NK-92 (cell line): ENCODE measurements around the gene ZFAND3.
"Not testable (repeated sequence)": the region's sequence is repeated elsewhere in the genome, so short reads cannot be mapped to it uniquely, and the experiment has no call there.

Experiments used
- DNase-seq: peaks from one replicate; lab custom pipeline; 2025; ENCODE audit not compliant: unreplicated experiment; lab: John Stamatoyannopoulos, UW

Gene ZFAND3

DNA sequence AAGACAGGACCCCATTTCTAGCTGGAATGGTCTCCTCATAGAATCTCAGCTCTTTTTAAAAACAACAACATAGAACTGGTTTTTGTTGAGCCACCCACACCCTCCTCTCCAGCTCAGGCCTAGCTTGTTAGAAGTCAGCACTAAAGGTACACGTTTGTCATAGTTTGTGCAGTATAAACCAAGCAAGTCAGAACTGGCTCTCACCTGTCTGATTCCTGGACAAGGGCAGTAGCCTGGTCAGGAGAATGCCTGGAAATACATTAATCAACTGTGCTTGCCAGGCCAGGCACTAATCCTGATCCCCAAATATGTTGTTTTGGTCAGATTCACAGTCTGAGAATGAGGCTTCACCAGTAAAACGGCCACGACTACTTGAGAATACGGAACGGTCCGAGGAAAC, 296.7 kb downstream of the ZFAND3 start:
- DNase-seq, result no peak

DNA sequence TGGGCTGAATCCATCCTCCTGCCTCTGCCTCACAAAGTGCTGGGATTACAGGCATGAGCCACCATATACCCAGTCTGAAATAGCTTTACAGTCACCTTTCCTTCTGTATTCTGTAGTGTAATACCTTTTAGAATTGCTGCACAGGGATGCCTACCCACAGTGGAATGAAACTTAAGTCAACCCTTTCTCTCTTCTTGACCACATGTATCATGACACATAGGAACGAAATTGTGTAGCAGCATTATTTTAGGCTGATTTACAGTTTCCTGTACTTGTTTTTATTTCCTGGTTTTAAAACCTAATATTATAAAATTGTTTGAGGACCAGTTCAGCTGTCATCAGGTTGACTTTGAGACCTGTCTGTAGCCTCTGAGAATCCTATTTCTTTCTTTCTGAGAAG, 297.8 kb downstream of the ZFAND3 start:
- DNase-seq, result no peak

DNA sequence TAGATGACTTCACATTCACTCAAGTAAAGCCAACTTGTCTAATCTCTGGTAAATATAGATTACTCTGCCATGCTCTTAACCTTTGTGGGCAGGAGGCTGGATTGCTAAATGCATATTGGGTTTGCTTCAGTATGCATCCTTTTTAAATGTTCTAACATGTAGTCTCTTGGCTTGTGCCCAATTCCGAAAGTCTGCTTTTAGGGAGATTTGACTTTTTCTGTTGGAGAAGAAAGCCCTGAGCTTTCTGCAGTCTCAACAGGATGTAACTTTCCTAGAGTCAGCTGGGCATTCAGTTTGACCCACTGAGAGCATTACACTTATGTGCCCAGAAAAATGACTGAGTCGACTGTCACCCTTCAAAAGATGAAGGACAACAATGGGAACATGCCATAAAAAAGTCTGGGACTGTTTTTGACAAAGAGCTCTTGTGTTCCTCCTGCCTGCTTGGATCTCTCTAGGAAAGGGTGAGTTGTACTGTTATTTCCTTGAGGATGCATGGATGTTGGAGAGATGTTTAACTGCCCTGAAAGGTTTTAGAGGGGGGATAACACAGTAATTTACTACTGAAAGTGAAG, 299.4 kb downstream of the ZFAND3 start:
- DNase-seq, result no peak

DNA sequence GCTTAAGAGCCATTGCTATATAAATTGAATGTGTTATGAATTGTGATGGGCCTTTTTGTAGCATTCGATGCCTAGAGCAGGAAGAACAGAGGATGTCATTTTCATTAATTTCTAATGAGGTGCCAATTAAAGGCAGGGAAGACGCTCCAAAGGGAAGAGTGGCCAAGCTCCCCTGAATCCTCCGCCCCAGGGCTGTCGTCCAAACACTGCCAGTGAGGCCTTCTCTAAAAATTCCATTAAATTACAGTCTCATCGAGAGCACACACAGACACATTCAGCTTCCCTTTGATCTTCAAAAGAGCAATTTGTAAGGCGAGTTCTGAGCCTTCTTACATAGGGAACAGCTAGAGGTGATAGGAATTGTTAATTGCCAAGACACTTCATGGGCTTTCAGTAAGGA, 300.0 kb downstream of the ZFAND3 start:
- DNase-seq, result no peak

DNA sequence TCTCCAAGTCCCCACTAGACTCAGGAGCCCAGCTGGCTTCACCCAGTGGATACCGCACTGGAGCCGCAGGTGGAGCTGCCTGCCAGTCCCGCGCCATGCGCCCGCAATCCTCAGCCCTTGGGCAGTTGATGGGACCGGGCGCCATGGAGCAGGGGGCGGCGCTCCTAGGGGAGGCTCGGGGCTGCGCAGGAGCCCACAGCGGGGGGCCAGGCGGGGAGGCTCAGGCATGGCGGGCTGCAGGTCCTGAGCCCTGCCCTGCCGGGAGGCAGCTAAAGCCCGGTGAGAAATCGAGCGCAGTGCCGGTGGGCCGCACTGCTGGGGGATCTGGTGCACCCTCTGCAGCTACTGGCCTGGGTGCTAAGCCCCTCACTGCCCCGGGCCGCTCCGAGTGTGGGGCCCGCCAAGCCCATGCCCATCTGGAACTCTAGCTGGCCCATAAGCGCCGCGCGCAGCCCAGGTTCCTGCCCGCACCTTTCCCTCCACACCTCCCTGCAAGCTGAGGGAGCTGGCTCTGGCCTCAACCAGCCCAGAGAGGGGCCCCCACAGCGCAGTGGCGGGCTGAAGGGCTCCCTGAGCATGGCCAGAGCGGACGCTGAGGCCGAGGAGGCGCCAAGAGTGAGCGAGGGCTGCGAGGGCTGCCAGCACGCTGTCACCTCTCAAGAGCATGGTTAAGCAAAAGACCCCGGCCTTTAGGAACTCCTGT, 304.8 kb downstream of the ZFAND3 start:
- not testable (repeated sequence) for DNase-seq

DNA sequence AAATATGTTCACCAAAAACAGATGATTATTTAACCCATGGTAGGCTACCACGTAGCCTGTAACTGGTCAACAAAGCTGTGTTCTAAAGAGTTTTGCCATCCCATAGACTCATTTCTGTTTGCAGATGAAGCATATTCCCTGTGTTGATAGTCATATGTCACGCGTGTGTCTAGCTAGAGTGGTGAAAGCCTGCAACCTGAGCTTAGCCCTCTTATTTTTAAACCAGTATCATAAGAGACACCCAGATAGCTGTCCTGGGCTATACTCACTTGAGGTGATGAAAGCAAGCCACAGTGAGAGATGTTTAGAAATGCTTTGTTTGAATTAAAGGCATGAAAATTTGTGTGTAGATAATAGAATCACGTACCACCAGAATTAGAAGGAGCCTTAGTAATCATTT, 307.8 kb downstream of the ZFAND3 start:
- no peak for DNase-seq

DNA sequence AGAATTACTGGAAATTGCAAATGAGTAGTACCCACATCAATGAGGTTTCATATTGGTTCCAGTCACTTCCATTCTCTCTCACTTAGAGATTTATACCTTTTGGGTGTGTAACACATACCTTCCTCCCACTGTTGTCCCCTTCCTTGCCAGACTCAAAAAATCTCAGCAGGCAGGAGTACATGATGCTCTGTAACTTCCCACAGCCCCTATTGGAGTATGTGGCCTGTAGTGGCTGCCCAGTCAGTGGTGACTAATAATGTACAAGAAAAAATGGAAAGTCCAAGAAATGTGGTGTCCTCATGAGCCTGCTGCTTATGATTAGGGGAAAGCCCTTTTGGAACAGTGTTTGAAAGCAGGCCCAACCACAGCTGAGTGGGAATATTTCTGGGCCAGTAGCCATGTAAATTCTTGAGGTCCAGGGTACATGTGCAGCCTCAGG, 312.0 kb downstream of the ZFAND3 start:
- no peak for DNase-seq

DNA sequence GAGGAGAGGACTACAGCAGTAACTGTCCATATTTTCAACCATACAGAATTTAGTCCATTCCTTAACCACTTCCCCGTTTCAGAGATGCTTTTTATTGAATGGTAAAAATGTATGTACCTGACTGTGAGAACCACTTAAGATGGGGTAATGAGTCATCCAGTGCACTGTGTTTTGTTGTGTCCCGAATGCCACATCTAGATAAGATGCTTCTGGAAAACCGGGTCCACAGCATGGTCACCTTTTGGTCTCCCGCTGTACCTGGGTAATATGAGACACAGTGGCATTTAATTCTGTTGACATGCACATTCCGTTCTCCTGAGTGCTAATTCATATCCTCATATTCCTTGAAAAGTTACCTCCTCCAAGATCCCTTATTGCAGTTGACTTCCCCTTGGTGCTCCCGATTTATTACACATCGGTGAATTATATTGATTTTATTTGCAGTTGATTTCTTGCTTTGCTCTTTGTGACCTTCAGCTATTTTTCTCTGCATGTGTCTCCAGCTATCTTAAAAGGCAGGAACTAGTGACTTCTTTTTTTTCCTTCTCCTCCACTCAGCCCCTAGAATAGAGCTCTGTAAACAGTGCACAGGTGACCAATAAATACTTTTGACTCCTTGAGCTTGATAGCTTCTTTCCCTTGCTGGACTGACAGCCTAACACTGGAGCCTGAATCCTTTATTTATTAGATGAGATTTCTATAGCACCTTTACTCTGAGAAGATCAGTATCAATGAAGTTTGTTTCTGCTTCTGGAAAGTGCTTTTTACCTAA, 314.6 kb downstream of the ZFAND3 start:
- no peak for DNase-seq

DNA sequence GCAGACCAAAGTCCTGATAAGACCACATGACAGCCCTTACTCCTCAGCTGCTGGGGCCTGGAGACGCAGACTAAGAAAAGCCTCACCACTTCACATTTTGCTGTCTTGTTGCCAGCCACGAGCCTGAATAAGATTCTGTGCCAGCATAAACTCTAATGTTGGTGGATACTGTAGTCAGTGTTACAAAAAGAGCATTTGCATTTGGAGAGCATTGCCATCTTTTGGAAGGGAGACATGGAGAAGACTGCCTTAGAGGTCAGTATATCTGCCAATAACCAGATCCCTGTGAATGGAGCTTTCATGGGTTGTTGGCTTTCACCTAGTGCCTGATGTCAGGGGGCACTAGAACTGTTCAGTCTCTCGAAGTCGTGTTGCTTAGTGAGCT, 315.2 kb downstream of the ZFAND3 start:
- no peak for DNase-seq

DNA sequence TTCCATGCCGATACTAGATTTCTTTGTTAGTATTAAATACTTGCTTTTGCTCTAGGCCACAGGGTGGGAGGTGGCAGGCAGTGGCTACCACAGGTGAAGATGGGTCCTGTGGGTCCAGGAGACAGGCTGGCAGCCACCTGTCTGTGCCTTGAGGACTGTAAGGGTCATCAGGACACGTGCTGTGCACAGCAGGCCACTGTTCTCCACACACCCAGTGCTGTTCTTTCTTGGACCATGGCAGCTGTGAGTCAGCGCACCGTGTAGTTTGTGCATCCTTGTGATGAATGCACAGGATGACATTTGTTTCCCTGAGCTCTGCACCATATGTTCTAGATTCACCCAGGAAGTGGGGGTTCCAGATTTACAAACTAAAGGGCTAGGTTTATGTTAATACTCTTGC, 317.0 kb downstream of the ZFAND3 start:
- no peak for DNase-seq

DNA sequence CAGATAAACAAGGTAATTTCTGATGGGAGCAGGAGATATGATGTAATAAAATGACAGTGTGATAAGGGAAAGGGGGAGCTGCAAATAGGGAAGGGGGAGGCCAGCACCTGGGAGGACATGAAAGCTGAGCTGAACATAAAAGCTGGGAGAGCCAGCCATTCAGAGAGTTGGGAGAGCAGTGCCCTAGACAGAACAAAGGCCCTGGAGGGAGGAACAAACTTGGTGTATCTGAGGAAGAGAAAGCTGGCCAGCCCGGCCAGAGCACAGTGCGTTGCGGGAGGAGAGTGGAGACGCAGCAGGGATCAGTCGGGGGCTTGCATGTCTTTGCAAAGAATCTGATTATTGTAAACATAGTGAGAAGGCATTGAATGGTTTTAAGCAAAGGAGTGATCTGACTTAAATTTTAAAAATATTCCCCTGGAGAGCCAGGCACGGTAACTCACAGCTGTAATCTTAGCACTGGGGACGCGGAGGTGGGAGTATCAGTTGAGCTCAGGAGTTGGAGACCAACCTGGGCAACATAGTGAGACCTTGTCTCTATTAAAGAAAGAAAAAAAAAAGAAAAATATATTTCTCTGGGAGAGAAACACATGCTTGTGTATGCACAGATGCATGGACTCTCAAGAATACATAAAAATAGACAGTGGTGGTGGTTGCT, 318.2 kb downstream of the ZFAND3 start:
- no peak for DNase-seq

DNA sequence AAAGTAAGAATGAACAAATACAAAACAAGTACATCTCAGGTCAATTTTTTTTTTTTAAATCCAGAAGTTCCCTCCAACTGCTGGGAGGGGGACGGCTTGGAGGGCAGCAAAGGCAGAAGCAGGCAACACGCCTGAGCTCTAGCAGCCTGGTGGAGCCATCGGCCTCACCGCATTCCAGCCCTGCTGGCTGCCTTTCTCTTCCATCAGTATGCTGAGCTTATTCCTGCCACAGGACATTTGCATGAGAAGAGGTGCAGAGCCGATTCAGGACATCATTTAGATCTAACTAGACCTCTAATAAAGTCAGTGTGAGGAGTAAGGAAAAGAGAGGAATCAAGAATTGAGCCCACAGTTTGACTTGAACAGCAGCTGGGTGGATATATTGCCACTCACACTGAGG, 318.8 kb downstream of the ZFAND3 start:
- no peak for DNase-seq

DNA sequence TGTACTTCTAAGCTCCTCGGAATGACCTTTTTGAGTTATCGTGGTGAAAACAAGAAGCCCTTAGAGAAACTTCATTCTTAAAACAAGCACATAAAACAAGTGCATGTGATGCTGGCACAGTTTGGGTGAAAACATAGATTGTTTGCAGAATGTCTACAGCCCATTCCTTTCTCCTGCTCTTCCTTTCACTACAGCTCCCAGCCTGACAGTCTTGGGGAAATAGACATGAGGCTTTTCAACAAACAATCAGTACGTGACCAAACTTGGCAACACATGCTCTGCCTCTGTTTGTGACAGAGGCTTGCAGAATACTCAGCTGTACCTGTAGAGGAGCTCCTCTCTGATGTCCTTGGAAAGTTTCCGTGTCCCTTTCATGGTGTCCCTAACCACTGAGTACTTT, 321.6 kb downstream of the ZFAND3 start:
- DNase-seq, result no peak

DNA sequence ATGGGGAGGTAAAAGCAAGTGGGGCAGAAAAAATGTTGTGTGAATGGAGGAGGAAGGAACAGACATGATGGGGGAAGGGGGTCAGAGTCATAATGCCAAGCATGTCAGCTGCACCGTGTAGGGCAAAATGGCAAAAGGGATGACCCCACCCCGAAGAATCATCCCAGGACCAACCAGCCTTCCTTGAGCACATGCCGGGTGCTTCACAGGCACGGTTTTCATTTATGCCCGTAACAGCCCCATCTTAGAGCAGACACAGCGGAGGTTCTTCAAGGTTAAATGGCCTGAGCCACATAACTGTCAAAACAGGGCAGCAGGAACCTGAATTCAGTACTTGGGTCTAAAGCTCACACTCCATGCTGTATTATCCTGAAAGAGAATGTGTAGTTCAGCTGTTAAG, 322.2 kb downstream of the ZFAND3 start:
- DNase-seq, result no peak

DNA sequence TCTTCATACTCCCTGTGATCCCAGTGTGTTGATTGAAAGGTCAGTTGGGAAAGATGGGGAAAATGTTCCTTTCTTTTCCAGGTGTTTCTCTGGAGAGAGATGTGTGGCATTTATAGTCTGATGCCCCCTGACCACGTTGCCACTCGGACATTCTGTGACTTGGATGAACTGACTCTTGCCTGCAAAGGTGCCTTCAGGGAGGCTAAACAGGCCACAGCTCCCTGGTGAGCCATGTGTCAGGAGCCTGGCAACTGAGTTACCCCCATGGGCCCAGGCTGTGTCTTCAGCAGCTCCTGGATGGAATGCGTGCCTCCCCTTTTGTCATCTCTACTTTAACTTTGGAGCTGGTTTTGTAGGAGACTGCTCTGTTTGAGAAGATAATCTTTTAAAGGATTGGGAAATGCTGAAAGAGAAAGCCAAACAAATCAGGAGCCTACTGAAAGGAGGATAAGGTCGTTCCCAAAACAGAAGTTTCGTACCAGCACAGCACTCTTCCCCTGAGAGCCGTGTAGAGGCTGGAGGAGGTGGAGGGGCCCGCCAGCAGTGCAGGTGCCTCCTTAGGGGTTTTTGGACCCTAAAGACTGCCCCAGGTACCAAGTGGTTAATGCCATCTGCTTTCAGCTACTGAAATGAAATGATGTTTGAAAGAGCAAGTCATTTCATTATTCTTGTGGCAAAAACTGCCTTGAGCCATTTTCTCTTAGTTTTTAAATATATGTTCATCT, 322.8 kb downstream of the ZFAND3 start:
- DNase-seq, result no peak

DNA sequence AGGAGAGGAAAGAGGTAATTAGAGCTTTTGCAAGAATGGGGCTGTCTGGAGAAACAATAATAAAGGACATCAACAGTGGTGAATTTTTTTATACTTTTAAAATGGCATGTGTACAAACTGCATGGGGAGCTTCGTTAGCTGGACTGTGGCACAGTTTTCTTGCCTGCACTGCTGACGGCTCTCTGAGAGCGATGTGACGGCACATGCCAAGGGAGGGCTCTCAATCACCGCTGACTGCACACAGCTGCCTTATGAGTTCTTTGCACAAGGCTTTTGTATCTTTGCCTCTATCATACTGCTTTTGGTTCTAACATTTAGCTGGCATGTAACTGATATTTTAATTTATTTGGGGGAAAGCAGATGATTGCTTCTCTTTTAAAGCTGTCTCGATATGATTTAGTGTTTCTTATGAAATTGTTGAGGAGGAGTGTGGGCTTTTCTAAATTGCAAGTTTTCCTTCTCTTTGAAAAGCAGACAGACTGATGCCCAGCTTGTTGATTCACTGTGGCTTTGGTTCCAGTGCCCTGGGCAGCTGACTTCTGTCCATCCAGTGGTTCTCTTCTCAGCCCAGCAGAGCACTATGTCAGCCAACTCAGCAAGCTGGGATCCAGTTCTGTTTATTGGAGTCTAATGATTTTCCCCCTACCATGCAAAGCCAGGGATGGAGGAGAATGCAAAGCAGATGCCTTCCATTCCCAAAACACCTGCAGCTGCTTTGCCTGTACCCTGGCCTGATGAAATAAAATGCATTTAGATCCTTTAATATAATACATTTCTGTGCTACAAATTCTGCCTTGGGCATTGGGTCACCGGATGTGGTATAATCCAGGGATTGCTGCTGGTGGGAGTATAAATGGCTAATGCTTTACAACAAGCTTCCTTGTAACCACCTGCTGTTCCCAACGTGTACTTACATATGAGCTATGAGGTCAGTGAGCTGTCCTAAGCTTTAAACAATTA, 323.9 kb downstream of the ZFAND3 start:
- no peak for DNase-seq

DNA sequence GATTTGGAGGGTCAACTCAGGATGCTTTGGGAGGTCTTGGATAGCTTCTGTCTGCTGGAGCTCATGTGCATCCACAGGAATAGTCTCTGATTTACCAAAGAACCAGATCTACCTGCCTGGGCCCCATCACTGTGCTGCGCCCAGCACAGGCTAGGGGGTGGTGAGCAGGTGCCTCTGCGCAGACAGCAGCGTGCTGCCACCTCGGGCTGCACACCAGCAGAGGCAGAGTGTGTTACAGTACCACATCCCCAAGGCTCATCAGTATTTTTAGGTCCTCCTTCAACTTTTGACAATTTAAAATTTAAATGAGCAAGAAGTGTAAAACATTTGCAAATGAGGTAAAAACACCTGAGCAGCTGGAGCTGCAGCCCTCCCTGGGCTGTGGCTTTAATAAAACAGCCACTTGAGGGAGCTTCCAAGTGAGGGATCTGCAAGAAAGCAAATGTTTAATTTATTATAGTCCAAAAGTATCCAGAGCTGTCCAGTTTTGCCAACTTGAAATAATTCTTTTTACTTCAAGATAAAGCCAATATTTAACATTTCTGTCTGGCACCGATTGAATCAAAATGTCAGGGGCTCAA, 324.9 kb downstream of the ZFAND3 start:
- no peak for DNase-seq

DNA sequence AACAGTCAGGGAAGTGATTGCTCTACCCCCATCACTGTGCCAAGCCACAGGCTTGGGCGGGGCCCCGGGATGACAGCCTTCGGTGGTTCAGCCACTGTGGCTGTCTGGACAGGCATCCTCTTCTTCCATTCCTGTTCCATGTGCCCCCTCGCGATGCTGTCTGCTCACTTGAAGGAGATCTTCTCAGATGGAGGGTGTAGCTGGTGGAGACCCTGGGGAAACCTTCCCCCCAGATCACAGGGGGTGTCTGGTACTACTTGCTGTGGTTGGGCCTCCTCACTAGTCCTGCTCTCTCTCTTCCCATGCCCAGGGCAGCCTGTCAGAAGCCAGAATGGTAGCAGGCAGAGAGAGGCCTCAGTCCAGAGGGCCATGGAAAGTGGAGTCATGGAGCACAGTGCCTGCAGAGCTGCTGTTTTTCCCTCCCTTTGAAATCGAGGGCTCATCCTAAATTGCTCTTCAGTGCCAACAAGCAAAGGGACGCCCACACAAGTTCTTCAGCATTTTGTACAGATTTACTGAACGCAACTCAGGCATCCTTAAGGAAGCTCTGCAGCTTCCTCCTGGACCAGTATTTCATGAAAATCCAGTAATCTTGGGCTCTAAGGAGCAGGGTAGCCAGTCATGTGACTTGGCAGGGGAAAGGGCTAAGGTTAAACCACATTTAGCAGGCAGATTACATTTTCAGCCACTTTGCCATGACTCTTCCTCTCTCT, 326.6 kb downstream of the ZFAND3 start:
- DNase-seq, result no peak

DNA sequence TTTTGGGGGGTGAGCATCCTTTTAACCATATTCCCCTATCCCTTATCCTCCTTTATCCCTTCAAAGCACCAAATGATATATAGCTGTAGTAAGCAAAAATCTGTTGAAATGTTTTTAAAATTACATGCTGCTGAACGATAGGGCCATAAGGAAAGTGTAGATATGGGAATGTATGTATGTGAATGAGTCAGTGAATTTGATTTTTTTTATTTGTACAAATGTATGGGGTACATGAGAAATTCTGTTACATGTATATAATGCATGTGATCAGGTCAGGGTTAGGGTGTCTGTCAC, 327.2 kb downstream of the ZFAND3 start:
- no peak for DNase-seq
